Activated CD4-positive, alpha-beta T cell treated with anti-CD3 and anti-CD28 coated beads, Interleukin-2, amount 50 U/mL, for 1 hour (primary cell): ENCODE results near the gene CLK4.

ENCODE experiments used
- DNase-seq: peaks from one replicate; pipeline ENCODE4 v3.0.0-alpha.2; 2020

The CLK4 gene

DNA sequence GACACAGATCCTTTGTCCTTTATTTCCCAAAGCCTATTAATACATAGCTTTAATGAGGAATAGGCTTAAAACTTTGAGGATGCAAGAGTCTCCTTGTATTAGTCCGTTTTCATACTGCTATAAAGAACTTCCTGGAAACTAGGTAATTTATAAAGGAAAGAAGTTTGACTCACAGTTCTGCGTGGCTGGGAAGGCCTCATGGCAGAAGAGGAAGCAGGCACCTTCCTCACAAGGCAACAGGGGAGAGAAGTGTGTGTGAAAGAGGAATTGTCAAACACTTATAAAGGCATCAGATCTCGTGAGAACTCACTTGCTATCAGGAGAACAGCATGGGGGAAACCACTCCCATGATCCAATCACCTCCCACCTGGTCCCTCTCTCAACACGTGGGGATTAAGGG lies 5.4 kb upstream of the CLK4 start:
- no peak for DNase-seq

DNA sequence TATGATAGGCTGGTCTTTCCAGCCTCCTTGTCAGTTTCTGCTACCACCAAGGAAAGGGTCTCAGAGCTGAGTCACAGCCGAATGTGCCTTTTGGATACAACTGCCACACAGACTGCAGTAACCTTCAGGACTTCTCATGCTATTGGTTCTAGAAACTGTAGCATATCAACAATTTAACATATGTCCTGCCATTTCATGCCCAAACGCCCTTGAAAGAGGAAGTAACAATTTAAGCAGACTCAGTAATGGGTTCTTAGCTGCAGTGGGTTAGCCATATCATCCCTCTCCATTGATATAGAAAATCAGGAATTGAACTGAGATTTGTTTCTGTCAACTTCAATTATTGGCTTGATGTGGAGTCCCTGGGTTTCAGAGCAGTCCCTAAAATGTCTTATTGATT lies 4.1 kb upstream of the CLK4 start:
- no peak for DNase-seq

DNA sequence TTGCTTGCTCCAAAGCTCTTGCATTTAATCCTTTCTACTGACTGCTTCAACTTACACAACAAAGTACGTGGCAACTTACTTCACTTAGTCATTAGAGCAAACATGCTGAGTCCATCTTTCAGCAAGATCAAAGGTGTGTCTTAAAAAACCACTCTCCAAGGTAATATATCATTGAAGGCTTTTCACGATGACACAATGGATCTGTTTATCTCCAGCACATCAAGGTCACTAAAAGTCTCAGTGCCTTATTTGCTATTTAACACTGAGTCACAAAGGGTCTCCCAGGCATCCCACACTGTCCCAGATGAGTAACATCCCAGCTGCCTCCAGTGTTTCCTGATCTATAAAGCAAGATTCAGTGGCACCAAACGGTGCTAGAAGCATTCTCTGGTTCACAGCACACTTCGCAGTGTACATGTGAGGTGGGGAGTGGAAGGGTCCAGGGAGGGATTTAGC lies 3.7 kb upstream of the CLK4 start:
- no peak for DNase-seq

DNA sequence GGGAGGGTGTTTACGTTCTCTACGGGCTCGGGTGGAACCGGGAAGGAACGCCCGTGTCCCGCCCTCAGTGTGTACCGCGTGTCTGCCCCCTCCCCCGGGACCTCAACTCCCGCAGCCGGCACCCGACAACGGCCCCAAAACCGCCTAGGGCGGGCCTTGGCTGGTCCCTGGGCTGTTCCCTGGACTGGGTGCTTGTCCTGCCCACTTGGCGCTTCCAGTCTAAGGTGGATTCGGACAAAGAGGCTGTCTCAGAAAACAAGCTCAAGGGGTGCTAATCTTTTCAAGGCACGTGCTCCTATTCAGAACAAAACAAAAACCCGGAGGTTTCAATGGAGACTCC lies 379 bp upstream of the CLK4 start:
- DNase-seq, result no peak

DNA sequence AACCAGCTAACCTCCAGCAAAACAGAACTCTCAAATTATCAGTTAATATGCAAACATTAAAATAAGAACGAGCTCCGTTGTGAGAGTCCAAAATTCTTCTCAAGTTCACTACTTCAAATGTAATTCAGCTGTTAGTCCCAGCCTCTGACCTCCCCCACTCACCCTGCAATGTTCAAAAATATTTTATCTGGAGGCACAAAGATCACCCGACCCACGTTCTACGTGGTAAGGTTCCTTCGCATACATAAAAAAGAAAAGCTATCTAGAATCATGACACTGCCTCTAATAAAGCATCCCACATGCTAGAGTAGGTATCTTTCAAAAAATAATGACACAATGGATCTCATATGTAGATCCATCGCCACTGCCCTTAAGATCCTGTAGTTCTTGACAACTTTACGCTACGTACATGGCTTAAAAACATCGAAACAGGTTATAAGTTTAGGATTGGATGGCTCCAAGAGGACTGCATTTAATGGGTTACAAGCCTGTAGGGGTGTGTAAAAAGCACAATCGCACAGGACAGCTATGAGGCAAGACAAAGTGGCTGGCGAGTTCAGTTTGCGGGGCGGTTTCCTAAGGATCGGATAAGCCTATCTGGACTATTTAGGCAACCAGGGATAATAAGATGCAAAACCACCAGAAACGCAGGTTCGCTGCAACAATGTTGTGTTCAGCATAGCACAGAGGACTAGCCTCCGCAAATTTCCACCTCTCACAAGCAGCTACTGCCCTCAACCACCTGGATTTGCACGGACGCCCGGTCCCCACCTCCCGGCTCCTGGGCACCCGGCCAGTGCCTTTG lies 969 bp downstream of the CLK4 start:
- DNase-seq, result no peak

DNA sequence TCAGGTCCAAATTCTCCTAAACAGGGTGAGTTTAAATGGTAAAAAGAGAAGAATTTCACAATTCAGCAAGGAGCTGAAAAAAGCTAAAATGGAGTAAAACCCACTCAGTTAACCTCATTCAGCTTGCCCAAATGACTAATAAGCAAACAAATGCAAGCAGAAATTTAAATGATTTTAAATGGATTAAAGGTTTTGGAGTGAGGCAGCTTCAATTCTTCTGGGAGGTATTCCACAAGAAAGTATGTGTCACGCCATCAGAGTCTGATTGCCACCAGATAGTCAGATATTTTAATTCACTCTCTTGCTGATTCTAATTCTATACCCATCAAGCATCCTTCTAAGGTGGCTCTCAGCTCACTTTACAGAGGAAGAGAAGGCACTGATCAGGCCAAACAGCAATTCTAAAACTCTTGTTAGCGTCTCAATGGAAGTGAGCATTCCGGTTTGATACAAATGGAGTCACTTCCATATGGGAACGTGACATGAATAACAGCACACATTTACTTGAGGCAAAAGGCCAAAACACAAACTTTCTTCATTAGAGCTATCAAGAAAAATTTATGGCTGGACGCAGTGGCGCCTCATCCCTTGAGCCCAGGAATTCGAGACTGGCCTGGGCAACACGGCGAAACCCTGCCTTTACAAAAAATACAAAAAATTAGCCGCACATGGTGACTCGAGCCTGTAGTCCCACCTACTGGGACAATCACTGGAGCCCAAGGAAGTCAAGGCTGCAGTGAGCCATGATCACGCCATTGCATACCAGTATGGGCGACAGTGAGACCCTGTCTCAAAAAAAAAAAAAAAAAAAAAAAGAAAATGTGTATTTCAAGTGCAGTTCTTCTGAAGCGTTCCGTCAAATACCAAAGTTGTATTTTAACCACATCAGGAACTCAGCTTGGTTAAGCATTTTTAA lies 2.0 kb downstream of the CLK4 start:
- no peak for DNase-seq

DNA sequence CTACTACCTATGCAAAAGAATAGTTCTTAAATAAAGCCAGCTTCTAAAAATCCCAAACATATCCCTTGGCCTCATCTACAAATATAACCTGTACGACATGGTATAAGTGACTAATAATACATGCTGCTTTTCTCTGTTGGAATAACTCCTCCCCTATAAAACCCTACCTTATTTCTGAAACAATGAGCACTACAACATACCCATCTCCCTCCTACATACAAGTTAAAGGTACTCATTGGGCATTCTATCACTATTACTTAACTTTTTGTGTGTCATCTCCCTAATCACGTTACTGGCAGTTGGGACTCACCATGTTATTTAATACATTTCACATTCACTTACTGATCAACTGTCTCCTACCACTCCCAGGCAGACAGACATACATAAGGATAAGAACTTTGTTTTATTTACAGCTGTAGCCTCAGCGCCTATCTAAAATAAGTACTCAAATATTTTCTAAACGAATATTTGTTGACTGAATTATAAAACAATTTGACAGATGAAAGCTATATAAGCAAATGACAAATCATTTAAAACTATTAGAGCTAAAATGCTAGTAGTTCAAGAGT lies 4.1 kb downstream of the CLK4 start:
- DNase-seq, result no peak

DNA sequence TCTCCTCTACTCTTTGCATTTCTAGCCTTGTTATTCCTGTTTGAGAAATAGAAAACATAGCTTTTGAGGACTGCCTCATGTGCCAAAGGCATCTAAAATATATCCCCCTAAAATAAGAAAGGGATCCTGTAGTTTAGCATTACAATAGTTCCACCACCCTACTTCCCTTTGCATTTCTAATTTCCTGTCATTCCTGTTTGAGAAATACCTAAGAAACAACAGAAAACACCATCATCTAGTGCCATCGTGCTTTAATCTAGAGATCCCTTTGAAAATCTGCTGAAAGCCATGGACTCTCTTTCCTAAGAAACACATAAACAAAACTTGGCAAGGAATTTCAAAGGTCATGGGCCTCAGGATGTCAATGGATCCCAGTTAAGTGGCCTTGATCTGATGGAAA lies 7.5 kb downstream of the CLK4 start:
- DNase-seq, result no peak

DNA sequence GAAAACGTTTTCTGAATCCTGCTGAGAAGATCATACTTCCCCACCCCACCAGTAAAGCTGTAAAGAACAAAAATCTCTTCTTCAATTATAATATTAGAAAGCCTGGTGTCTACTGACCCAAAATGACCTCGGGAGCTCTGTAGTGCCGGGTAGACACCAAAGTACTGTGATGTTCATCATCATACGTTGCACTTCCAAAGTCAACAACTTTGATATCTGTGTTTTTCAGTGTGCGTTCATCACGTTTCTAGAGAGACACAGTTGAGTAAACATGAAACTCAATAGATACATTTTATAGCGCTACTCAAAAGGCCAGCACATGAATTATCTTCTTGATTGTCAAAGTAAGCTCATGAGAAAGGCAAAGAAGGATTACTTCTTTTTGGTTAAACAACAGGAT lies 14.6 kb downstream of the CLK4 start:
- DNase-seq, result no peak

DNA sequence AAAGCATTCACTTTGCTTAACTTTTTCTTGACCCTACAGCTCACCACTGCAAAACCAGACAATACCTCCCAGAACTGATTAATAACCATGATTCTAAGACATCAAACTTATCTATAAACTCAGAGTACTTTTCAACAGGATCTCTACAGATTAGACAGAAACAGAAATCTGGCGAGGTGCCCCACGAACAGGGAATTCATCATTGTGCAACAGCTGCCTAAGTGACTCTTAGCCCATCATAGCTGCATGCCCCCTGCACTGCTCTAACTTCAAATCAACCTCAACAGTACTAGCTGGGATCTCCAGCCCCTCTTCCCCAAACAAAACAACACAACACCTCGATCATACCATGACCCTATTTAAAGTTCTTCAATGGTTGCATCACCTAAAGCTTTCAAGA lies 20.6 kb downstream of the CLK4 start:
- DNase-seq, result no peak

DNA sequence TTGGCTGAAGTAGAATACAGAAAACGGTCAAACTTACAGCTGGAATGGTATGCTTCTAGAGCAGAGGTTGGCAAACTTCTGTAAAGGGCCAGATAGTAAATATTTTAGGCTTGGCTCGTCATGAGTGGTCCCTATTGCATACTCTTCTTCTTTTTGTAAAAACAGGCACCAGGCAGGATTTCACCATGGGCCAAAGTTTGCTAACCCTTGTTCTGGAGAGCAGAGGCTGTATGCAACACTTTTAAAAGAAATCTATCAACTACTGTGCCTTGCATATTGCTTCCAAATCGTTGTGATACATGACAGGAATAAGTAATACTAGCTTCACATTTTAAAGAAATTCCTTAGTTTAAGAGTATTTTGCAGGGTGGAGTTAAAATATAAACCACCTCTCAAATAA lies 21.1 kb downstream of the CLK4 start:
- DNase-seq, result no peak

DNA sequence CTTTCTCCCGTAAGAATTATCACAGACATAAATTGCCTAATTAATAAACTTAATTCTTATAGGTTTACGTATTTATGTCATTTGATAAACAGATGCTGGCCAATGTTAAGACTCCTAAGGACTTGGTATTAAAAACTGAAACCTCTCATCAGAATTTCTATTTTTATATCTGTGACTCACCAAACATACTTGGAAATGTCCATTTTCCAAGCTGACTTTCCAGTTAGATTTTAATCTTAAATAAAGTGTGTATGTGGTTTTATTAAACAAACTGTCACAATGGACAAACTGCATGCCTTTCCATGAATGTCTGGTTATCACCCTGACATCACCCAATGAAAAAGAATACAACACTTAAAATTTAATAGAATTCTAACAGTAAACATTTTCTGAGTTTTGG lies 24.1 kb downstream of the CLK4 start:
- no peak for DNase-seq

DNA sequence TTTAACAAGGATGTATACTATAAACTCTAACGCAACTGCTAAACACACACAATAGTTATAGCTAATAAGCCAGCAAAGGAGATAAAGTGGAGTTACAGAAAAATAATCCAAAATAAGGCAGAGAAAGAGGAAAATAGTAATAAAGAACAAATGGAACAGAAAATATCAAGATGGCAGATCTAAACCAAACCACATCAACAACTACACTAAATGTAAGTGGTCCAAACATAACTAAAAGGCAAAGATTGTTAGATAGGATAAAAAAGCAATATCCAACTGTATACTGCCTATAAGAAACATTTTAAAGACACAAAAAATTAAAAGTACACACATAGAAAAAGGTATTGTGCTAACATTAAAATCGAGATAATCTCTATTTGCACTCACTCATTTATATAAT lies 31.1 kb downstream of the CLK4 start:
- DNase-seq, result no peak

DNA sequence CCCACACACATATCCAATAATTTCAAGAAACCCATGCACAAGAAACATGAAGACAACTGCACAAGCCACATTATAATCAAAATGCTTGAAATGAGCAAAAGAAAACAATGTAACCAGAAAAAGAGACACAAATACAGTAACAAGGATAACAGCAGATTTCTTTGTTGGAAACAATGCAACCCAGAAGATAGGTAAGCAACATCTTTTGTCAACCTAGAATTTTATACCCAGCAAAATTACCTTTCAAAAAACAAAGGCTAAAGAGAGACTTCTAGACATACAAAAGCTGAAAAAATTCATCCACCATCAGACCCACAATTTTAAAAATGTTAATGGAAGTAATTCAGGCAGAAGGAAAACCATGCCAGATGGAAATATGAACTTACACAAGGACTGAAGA lies 31.7 kb downstream of the CLK4 start:
- DNase-seq, result no peak

DNA sequence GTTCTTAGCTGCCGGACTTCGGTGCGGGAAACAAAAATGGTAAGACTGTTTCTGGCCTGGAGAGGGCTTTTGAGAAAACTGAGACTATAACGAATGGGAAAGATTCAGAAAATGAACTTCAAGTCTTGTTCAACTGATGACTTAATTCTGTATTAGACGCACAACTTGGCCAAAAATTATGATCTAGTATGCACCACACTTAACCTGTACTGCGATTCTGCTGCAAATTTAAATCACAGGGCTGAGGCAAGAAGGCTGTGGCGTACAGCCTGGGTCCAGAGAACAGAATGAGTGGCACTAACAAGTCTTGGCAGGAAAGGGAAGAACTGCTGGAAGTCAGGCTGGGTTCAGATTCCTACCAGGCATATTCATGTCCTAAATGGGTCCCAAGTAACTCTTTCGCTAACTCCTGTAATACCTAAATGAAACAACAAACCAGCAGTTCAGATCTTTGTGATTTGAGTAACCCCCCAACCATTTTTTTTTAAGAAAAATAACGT lies 35.9 kb downstream of the CLK4 start:
- no peak for DNase-seq

DNA sequence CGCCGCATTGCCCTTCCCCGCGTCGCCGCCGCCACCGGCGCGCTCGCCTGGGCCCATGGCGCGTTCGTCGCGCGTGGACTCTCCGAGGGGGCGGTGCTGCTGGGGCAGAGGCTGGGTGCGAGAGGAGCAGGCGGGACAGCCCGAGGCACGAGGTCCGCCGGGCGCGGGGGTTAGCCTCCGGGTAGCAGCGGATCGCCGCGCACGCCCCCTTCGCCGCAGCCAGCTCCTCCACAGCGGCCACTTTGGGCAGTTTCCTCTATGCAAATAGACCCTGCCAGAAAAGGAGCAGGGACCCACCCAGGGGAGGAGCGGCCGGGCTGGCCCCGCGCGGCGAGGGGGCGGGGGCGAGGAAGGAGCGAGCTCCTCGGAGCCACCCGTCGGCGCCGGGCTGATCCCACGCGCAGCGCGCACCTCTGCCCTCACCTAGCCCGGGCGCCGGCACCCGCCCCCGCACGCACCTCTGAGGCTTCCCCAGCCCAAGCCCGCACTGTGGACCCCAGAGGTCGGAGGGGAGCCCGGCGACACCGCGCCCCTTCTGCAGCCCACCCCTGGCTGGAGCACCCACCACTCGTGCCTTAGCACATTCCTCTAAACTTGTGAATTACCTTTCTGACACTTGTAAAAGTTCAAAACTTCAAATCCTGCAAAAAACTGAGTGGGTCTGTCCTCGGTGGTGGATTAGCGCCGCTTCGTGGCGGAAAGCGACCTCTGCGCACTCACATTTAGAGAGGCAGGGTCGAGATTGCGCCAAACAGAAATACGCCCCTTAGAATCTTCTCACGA lies 36.5 kb downstream of the CLK4 start, which contains the start of gene COL23A1:
TSS of gene COL23A1 (minus strand) at position 253 of the 783 bp plus-strand sequence.
- DNase-seq, result peak; percentile 30

DNA sequence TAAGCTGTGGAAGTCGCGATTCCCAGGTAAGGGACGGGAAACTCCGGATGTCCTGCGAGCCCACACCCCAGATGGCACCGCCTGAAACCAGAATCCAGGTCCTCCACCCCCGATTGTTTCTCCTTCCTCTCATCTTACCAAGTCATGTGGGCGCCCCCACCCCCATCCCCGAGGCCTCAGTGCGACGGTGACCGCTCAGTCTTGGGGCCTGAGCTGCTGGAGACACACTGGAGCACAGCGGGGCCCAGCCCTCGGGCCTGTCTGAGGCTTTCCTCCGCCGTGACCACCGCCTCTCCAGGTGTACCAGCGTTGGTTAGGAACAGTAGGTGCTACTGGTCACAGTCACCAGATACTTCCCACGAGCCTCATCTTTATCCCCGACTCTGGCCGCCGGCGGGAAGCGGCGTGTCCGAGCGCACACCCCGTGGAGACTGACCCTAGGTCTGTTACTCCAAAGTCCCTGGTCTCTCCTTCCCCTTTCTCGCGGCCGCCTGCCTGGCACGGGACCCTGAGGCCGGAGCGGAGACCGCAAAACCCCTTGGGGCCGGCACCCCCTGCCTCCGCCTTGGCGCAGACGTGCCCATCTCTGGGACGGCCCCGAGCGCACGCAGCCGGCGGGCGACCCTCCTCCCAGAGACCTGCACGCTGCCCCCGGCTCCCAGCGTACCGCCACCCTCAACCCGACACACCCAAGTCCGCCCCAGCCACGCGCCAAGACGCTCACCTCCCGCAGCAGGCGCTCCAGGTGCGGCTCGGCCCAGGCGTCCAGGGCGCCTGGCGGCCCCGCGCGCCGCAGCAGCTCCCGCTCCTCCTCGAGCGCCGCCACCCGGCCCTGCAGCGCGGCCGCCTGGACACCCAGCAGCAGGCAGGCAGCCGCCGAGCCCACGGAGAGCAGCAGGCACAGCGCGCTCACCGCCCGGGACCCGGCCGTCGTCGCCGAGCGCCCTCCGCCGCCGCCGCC lies 37.4 kb downstream of the CLK4 start:
- no peak for DNase-seq

DNA sequence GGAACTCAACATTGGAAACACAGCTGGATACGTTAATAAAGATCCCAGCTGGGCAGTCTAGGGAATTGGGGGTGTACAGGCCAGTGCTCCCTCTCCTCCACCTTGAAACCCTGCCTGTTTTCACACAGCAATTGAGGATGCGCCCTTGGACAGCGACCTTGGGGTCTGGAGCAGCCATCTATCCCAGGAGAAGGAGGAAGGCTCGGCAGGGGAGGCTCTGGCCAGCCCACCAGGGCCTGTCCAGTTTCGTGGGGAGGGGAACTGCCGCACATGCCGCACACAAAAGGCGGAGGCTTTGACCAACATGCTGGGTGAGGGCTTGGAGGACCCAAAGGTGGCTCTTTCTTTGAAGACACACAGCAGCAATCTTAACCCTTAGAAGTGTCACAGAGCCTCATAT lies 38.1 kb downstream of the CLK4 start:
- no peak for DNase-seq

DNA sequence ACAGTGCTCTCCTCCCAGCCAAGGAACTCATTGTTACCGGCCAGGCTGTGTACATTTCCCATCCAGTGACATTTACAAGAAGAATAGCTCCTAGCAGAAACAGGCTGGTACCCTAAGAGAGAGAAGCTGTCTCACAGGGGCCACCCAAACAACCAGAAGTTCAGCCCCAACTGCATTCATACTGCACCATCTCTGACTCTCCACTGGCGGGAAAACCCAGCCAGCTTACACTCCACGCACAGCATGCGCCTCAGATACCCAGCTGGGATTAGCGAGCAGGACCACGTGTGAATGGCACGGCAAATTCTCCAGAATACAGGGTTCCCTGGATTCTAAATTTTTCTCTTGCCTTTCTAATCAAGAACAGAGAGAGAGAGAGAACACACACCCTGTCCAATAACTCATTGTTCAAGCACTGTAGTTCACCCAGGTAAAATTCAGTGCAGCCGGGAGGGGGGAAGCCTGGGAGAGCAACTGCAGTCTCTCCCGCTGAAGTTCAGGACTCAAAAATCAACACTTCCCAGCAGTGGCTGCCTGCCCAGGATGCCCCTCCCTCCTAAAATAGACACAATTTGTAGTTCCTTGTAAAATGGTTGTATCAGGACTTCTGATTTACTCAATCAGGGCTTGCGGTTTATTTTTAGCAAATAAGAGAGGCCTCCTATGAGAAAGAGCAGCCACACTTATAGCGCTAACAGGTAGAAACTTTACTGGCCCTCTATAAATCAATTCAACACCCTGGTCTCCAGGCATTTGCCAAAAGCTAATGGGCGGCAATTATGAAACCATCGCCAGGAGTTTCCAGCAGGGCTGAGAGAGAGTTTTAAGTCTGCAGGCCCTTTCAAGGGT lies 38.9 kb downstream of the CLK4 start:
- no peak for DNase-seq

DNA sequence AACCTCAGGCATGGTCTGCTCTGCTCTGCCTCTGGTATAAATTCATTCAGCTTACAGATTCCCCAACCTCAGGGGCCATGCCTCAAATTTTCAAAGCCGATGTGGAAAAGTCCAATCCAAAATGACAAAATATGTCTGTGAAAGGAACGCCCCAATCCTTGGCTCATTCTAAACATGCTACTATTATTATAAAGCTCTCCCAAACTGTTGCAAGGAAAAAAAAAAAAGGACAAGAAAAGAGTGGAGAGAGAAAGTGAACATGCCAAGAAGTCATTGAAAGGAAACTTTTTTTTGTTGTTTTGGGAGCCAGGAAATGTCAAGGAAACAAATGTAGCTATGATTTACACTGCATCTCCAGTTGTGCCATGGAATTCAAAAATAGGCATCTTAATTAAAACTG lies 40.5 kb downstream of the CLK4 start:
- no peak for DNase-seq

DNA sequence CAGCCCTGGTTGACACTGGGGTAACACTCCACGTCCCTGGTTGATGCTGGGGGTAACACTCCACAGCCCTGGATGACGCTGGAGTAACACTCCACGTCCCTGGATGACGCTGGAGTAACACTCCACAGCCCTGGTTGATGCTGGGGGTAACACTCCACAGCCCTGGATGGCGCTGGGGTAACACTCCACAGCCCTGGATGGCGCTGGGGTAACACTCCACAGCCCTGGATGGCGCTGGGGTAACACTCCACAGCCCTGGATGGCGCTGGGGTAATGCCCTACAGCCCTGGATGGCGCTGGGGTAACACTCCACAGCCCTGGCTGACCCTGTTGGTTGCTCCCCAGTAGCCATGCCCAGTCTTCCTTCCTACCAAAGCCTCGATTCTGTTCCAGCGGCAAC lies 41.4 kb downstream of the CLK4 start:
- peak; percentile 18 for DNase-seq
